Mammary epithelial cell (primary cell): ENCODE measurements around the gene SHH.

ENCODE experiments used
- CTCF ChIP-seq, 2 donors: IDR thresholded peaks in 1 of 2; conservative IDR thresholded peaks in 1 of 2; 2 replicates each; pipeline ENCODE4 v1.5.1; 2011 to 2012; ENCODE audit warnings: inconsistent platforms in 2 of 2, low read length in 2 of 2, mild to moderate bottlenecking in 2 of 2, control low read depth in 1 of 2, low read depth in 1 of 2; ENCODE audit not compliant: insufficient read depth in 1 of 2; ENCODE audit errors: extremely low read depth in 1 of 2
- EZH2 ChIP-seq: IDR thresholded peaks from 2 replicates; pipeline ENCODE4 v1.6.1; 2012; ENCODE audit warnings: low read length, inconsistent platforms, borderline replicate concordance

- TF ChIP-seq CTCF (conservative IDR thresholded peaks at IDR 0.05 in 1 of 2, IDR thresholded peaks at IDR 0.05 in 1 of 2; ENCODE audit: extremely low read depth in 1 of 2, insufficient read depth in 1 of 2, low read depth in 1 of 2, low read length in 2 of 2) (no peak), EZH2 (no peak)
These were observed 55.9 kb downstream of the SHH start for GRCh38 chr7:155756322-155756721.
